GM12801 (cell line): ENCODE measurements around the gene ADAP1.

Experiments
- TF ChIP-seq, protein P1 (sequence below): IDR thresholded peaks from one replicate; pipeline ENCODE4 v1.5.1; 2011; ENCODE audit warnings: control low read depth; ENCODE audit not compliant: insufficient read length; ENCODE audit errors: extremely low read depth

Gene ADAP1, protein sequence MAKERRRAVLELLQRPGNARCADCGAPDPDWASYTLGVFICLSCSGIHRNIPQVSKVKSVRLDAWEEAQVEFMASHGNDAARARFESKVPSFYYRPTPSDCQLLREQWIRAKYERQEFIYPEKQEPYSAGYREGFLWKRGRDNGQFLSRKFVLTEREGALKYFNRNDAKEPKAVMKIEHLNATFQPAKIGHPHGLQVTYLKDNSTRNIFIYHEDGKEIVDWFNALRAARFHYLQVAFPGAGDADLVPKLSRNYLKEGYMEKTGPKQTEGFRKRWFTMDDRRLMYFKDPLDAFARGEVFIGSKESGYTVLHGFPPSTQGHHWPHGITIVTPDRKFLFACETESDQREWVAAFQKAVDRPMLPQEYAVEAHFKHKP

GRCh38 chr7:954330-955238 lies at the start of gene ADAP1:
ADAP1 (minus strand) TSS chr7:954680; CDS start chr7:954477, 203 bp downstream.
- TF ChIP-seq, protein P1, sequence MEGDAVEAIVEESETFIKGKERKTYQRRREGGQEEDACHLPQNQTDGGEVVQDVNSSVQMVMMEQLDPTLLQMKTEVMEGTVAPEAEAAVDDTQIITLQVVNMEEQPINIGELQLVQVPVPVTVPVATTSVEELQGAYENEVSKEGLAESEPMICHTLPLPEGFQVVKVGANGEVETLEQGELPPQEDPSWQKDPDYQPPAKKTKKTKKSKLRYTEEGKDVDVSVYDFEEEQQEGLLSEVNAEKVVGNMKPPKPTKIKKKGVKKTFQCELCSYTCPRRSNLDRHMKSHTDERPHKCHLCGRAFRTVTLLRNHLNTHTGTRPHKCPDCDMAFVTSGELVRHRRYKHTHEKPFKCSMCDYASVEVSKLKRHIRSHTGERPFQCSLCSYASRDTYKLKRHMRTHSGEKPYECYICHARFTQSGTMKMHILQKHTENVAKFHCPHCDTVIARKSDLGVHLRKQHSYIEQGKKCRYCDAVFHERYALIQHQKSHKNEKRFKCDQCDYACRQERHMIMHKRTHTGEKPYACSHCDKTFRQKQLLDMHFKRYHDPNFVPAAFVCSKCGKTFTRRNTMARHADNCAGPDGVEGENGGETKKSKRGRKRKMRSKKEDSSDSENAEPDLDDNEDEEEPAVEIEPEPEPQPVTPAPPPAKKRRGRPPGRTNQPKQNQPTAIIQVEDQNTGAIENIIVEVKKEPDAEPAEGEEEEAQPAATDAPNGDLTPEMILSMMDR: no peak

DNA sequence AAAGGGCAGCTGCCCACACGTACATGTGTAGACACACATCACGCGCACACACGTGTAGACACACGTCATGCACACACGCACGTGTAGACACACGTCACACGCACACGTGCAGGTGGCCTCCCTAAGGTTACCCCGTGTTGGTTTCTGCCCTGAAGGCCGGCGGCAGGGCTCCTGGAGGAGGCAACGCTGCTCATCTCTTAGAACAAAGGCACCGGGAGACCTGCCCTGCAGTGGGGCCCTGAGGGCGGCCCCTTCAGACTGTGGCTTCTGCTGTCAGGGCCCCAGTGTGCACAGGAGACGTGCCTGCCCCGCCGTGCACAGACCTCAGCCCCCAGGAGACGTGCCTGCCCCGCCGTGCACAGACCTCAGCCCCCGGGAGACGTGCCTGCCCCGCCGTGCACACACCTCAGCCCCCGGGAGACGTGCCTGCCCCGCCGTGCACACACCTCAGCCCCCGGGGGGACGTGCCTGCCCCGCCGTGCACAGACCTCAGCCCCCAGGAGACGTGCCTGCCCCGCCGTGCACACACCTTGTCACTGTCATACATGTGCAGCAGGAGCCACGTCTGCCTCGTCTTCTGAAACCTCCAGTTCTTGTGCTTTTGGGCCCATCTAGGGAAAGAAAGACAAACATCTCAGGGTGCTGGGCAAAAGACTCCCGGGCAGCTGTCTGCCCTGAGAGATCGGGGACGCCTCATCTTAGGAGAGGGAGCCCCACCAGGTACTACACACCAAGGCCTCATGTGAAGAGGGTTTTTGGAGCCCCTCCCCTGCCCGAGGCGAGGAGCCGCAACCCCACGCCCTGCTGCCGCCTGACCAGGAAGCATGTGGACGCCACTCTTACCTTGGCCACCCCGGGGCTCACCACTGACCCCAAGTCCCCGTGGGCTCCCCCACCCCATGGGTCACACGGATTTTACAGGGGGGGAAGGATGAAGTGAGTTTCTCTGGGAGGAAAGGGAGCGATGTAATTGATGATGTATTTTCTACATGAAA lies 45.8 kb upstream of the ADAP1 start:
- TF ChIP-seq, protein P1: no peak

DNA sequence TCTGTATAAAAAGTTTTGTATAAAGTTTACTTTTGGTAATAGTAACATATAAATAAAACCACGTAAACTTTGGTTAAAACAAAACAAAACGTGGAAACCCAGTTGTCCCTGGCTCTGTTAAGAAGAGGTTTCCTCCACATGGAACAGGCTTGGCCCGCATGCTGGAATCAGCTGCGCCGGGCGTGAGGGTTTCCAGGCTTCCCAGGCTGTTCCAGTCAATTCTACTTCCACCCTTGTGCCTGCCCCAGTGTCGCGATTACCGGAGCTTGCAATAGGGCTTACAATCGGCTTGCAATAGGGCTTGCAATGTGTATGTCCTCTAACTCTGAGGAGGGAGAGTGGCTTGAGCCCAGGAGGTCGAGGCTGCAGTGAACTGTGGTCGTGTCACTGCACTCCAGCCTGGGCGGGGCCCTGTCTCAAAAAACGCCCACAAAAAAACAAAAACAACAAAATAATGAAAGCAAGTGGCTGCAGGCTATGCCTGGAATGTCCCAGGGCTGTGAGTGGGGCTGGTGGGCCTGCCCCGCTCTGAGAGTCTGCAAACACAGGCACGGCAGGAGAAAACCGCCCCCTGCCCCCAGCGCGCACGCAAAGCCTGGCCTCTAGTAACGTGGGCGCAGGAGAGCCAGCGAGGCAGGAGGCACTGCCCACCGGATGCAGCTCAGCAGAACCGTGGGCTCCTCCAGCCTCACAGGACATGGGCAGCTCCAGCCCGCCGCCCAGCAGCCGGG lies 44.8 kb upstream of the ADAP1 start:
- TF ChIP-seq, protein P1: no peak

- TF ChIP-seq, protein P1: no peak
Observed at GRCh38 chr7:997404-998395, 43.2 kb upstream of the ADAP1 start.

DNA sequence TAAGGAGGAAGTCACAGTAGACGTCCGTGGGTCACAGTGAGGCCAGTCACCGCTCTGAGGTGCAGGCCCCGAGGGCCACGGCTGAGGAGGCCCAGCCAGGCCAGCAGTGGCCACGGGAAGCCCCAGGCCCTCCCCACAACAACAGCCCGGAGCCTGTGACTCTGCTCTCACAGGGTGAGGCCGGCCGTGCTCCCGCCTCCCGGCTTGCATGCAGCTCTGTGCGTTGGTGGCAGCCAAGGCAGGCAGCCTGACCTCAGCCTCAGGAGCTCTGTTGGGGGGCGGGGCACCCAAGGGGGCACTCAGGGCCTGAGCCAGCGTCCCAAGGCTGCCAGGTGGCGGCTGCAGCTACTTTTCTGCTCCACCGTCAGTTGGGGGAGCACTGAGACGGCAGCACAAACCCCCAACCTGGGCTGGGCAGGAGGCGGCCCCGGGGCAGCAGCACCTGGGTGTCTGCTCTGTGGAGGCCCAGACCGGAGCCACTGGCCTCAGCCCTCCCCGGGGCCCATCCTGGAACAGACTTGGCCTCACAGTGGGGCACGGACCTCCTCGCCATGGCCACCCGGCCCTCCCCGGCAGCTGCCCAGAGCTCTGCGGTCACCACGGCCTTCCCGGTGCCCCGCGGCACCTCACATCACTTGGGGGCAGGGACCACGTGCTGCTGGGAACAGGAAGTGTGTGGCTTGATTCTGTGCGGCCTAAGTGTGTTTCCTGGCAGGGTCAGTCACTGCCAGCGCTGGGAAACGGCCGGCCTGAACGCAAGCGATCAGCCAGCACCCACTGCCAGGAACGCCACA lies 41.8 kb upstream of the ADAP1 start:
- TF ChIP-seq, protein P1: no peak
